LNCAP (cell line): ENCODE measurements around the gene ZC3H11A.

Experiments used
- TF ChIP-seq, protein P1 (sequence below): fragments of 450-650 bp; IDR thresholded peaks from 2 replicates; pipeline ENCODE4 v1.5.1; 2017; ENCODE audit warnings: mild to moderate bottlenecking

ZC3H11A gene

DNA sequence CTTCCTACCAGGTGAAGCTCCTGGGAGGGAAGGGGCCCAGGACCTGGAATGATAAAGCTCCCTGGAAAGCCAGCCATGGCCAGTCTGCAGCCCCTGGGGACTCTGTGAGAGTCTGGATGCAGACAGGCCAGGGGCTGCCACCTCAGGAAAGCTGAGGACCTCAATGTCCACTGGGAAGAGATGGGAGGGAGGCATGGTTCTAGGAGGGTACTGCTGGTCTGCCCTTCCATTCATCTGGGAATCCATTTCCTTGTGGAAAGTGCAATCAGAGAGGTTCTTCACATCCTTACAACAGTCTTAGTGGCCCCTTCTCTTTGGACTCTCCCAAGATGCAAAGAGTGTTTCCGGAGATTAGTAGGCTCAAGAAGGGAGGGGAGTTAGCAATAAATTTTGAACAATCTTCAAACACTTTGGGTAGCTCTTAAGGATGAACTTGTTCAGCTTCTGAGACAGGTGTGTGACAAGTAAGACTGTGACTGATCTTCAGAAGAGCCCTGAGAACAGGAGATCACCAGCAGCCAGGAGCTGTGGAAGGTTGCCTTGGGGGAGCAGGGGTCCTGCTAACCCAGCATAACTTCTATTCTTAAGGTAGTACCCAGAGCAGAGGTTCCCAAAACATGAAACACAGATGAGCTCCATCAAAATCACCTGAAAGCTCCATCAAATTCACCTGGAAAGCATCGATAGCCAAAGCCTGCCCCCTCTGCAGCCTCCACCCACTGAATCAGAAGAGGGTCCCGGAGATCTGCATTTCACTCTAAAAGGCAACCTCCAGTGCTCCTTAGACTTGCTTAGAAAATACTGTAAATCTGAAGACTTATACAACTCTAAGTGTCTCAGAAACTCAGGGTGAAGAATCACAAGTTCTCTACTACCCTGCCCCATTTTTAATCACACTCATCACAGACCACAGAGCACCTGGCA lies 31.1 kb upstream of the ZC3H11A start:
- TF ChIP-seq, protein P1, sequence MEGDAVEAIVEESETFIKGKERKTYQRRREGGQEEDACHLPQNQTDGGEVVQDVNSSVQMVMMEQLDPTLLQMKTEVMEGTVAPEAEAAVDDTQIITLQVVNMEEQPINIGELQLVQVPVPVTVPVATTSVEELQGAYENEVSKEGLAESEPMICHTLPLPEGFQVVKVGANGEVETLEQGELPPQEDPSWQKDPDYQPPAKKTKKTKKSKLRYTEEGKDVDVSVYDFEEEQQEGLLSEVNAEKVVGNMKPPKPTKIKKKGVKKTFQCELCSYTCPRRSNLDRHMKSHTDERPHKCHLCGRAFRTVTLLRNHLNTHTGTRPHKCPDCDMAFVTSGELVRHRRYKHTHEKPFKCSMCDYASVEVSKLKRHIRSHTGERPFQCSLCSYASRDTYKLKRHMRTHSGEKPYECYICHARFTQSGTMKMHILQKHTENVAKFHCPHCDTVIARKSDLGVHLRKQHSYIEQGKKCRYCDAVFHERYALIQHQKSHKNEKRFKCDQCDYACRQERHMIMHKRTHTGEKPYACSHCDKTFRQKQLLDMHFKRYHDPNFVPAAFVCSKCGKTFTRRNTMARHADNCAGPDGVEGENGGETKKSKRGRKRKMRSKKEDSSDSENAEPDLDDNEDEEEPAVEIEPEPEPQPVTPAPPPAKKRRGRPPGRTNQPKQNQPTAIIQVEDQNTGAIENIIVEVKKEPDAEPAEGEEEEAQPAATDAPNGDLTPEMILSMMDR = no peak

DNA sequence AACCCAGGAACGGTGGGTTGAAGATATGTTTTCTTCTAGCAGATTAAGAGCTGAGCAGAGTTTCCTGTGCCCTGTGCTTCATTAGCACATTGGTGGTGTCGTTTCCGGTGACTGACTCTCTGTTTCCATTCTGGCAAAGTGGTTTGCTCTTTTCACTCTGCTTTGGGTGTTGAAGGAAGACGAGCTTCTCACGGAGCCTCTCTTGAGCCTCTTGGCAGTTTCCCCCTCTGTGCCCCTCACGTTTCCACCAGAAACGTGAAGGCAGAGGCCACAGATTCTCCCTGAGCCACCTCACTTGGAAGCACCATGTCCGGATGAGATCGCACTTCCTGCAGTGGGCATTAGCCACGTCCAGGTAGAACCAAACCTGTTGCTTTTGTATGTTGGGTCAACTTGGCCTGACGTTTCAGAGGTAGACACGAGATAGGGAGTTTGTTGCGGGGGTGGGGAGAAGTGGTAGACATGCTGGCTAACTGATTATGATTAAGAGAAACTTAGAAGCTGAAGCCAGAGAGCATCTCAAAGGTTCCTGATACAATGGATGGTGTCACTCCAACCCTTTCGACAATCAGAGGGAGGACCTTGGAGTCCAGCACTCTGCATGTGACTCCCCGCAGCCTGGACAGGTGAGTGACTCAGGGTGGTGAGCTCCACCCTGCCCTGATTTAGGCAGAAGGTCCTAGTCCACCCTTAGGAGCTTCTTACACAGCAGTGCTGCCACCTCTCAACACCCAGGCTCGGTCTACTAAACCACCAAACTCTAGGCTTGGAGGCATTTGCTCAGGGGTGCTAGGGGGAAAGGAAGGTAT lies 30.2 kb upstream of the ZC3H11A start, which contains the start of gene LAX1:
LAX1 (plus strand) TSS at position 155 of the 809 bp plus-strand sequence; CDS start at position 538, 383 bp downstream.
- TF ChIP-seq, protein P1 = no peak

DNA sequence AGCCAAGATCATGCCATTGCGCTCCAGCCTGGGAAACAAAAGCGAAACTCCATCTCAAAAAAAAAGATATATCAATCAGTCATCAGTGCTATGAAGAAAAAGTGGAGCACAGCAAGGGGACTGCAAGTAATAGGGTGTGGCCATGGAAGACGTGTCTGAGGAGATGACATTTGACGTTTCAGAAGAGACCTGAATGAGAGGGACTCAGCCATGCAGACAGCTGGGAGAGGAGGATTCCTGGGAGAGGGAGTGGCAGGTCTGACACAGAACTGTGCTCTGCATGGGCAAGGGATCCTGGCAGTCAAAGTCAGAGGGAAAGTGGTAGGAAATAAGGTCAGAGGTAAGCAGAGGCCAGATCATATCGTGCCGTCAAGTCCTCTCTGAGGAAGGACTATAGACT lies 27.2 kb upstream of the ZC3H11A start:
- TF ChIP-seq, protein P1 = no peak

DNA sequence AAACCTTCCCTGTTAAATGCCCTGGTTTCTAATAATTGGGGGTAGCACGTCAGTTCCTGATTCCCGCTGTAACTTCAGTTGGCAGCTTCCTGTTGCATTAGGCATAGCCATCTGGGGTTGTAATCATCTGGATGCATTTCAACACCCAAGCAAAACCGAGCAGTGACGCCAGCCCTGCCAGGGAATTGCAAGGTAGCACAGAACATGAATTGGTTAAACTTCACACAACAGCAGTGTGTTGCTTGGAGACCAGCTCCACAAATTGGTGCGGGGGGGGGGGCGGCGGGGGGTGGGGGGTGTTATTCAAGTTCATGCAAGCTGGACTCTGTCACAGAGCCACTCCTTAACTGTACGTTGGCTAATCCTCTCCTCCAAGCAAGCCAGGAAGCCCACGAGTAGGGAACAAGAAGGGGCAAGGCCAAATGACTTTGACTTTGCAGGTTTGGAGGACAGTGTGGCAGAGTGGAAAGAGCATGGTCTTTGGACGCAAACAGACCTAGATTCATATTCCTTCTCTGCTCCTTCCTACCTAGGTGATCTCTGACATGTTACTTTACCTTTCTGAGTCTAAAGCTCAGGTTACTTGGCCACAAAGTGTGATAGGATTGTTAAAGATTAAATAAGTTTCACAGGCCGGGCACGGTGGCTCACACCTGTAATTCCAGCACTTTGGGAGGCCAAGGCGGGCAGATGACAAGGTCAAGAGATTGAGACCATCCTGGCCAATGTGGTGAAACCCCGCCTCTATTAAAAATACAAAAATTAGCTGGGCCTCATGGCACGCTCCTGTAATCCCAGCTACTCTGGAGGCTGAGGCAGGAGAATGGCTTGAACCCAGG lies 25.7 kb upstream of the ZC3H11A start:
- TF ChIP-seq, protein P1 = no peak

DNA sequence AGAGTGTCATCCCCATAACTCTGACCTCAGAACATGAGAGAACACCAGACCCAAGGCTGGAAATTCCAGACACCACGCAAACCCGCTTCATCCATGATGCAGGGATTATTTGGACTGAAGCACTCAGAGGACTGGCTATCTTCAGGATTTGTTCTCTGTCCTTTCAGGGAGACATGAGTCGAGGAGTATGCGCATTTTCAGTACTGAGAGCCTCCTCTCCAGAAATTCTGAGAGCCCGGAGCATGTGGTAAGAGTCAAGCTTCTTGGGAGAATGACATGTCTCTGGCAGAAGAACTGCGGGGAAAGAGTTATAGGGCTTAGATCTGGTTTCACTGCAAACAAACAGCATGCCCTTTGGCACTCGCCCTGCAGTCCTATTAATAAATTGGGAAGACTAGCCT lies 23.5 kb upstream of the ZC3H11A start:
- TF ChIP-seq, protein P1 = no peak

DNA sequence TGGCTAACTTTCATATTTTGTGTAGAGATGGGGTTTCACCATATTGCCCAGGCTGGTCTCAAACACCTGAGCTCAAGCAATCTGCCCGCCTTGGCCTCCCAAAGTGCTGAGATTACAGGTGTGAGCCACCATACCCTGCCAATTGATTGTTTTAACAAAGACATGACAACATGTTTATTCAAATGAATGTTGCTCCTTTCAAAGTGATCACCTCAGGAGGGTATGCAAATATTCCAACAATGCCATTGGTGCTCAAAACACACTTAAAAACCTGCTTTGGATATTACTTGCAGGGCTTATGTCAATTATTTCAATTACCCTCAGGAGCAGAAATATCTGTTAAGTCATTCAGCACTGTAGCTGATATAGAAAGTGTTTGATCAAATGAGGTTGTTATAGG lies 22.6 kb upstream of the ZC3H11A start:
- TF ChIP-seq, protein P1 = no peak

DNA sequence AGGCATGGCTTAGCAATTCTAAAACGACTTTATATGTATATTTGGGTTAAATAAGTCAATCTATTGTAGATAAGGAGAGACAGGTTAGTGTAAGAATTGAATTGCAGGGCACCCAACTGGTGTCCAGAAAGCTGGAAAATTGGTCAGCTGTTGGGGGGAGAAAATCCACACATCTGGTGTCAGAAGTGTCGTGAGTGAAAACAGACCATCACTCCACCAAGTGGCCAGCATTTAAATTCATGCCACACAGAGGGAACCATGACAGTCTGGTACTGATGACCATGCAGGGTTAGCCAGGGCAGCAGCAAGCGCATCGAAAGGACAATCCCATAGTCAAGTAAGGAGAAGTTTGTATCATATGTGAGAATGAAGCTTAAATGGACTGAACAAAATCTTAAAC lies 18.8 kb upstream of the ZC3H11A start:
- TF ChIP-seq, protein P1 = no peak
